Suppressor macrophage treated with lipopolysaccharide for 4 hours (primary cell): ENCODE measurements around the gene CABP4.

Experiments used
- DNase-seq: peaks from one replicate; pipeline ENCODE4 v3.0.0-alpha.2; 2020

CABP4 gene

DNA sequence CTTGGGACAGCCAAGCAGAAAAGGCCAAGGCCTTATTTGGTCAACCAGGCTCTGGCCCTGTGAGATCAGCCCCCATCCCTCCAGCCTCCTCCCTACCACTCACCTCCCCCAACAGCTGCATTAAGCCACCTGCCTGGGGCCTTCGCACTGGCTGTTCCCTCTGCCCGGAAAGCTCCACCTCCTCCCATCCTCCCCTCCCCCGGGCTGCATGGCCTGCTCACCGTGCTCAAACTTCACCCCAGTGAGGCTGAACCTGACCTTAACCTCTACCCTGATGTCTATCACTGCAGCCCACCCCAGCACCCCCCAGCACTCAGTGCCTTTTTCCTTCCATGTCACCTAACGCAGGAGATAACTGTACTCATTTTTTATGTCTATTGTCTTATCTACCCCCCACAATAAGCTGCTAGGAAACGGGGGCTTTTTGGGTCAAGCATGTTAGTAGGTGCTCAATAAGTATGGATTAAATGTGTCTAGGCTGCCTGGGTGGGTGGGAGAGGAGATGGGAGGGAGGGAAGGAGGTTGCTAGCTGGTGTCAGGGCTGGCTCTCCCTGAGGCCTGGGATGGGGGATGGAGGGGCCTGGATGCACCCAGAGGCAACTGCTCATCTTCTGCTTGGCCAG, 18.6 kb upstream of the CABP4 start:
- no peak for DNase-seq

DNA sequence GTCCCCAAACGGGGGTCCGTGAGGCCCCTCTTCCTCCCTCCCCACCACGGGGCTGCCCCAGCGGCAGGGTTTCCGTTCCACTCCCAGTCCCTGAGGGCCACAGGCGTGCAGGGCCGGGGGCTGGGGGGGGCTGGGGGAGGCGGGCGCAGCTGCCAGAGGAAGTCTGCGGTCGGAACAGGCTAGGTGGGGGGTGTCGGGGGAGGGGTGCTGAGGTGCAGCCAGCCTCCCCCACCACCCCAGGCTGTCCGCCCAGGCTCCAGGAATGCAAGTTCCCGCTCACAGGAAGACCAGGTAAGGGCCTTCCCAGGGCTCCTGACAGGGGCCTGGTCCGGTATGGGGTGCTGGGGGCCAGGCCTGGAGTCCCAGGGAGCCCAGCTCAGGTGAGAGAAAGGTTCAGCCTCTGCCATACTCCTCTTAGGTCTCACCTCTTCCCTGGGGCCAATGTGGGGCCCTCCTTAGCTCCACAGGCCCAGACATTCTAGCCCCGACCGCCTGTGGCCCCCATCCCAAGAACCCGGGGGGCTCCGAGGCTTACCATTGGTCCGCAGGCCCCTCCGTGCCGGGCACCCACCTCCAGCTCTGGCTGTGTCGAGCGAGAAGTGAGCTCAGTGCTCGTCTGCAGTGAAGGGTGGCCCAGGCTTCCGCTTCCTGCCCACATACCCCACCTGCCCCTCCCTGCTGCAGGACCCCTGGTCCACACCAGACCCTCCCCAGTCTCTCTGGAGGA, 17.9 kb upstream of the CABP4 start, which contains the start of gene PTPRCAP:
Gene PTPRCAP, minus strand, starts transcription at position 601 of the 727 bp plus-strand sequence. Its CDS starts 63 bp downstream, at position 538.
- no peak for DNase-seq

DNA sequence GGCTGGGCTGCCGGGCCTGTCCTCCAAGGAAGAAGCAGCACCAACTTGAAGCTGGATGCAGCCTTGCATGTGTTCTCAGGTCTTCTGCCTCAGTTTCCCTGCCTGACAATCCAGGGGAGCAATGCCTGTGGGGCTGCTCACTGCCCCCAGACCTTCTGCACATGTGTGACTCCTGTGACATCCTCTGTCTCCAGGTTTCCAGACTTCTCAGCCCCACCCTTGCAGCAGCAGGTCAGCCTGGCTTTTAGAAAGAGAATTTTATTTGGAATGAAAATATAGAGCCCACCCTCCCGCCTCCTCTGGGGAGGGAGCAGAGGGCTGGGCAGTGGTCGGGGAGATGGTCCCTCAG, 17.4 kb upstream of the CABP4 start:
- DNase-seq, result no peak

DNA sequence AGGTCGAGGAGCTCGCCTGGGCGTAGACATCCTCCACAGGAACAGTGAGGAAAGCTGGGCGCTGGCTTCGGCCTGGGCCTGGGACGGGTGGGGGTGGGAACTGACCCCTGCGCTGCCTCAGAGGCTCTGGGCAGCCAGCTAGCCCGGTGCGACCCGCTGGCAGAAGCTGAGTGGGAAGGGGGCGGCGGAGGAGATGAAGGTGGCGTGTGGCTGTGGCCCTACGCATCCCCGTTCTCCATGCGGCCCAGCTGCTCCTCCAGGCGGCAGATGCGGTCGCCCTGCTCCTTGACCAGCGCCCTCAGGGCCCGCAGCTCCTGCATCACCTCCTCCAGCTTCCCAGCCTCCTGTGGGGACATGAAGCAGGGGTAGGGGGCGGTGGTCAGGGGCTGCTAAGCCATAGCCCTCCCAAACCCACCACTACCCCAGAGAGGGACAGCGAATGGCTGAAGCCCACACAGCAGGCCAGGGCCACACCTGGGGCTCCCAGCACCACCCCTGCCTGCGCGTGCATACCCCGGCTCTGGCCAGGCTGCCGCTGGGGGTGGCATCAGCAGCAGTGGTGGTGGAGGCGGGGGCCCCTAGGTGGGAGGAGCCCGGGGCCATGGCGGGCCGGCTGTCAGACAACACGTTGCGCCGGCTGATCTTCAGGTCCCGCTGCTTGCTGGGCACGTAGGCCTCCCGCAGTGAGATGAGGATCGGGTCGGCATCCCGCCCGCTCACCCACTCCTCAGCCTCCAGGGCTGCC, 16.8 kb upstream of the CABP4 start:
- no peak for DNase-seq

DNA sequence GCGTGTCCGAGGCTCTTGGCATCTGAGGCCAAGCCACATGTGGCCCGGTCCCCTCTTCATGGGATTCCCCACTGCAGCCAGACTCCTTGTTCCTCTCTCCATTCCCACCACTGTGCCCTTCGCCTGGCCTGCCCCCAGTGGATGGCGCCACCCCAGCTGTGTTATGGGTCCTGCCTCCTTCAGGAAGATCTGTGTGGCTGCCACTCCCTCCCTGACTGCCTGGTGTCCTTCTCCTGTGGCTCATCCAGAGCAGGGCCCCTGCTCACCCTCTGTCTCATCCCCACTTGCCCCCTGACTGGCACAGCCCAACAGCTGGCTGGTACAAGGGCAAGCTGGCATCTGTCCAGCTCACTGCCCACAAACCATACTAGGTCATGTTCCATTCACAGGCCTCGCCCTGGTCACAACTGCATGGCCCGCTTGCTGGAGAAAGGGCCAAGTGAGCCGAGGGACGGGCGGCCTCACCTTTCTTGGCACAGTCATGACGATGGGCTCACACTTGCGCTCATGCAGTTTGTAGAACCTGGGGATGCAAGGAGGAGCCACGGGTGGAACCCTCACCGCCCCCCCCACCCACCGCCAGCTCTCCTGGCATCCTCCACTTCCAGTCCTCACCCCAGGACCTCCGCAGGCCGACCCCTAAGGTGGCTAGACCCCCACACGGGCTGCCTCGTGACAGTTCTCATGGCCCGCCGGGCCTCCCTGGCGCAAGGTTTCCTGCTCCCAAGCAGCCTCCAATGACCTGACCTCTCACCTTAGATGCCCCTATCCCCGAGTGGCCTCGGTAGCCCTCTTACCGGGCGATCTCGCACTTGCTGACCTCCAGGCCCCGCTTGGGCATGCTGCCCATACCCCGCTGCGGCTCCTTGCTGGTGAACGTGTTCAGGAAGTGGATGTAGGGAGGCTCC, 15.6 kb upstream of the CABP4 start:
- DNase-seq, result peak; percentile 70

DNA sequence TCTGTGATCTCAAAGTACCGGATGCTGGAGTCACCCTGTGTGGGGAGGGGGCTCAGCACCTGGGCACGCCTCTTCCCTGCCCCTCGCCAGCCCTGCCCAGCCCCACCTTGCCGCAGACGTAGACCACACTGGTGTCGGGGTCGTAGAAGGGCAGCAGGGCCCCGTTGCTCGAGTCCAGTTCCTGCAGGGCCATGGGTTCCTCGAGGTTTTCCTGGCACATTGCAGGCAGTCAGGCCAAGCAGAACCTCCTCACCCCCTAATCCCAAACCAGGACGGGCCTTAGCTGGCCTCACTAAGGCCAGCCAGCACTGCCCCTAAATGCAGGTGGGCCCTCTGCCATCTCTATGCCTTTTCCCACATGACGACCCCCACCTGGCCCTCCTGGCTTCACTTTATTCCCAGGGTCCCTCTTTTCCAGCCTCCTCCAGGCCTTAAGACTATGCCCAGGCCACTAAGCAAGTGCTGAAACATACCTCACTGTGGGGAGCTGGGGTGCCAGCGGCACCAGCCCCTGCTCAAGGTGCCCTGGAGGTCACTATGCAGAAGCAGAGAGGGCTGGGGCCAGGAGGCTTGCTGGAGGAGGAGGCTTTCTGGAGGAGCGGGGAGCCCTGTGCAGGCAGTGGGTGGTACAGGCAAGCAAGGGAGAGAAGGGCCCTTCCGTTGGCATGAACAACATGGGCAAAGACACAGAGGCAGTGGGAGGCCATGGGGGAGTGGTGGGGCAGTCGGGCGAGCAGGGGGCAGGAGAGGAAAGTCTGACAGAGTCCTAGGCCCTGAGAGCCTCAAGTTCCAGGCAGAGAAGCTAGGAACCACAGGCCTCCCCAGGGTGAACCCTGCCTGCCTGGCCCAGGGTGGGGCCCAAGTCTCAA, 14.7 kb upstream of the CABP4 start:
- DNase-seq, result no peak

DNA sequence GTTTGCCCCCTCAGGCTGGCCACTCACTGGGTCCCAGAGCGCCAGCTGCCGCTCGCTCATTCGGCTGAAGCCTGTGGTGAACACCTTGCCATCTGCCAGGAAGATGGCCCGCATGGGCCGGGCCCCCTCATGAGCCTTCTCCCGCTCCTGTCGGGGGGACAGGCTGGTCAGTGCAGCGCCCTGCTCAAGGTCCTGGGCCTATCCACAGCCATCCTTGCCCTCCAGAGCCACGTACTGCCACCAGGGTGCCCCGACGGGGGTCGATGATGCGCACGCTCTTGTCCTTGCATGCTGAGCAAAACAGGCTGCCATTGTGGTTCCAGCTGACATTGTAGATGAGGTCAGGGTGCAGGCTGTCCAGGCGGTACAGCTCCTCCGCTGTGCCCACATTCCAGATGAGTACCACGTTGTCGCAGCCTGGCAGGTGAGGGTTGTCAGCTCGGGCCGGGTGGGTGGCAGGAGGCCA, 14.0 kb upstream of the CABP4 start:
- DNase-seq, result no peak

DNA sequence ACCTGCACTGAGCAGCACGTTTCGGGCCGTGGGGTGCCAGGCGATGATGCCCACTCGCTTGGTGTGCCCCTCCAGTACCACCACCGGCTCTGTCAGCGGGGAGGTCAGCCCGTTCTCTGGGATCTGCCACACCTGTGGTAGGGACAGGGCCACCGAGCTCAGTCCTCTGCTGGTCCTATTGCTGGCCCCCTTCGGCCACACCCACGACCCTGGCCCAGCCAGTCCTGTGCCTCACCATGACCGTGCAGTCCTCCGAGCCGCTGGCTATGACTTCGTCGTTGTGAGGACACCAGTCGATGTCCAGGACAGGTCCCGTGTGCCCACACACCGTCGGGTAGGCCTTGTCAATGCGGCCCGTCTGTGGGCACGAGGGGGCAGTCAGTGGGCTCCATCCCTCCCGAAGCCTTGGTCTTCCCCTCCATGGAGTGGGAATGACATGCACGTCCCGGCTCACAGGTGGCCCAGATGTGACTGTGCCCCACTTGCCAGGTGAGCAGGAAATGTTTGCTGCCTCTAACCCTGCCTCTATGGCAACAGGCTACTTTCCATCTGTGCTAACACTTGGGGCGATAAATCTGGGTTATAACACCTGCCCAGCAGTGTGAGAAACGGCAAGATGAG, 13.3 kb upstream of the CABP4 start:
- no peak for DNase-seq

DNA sequence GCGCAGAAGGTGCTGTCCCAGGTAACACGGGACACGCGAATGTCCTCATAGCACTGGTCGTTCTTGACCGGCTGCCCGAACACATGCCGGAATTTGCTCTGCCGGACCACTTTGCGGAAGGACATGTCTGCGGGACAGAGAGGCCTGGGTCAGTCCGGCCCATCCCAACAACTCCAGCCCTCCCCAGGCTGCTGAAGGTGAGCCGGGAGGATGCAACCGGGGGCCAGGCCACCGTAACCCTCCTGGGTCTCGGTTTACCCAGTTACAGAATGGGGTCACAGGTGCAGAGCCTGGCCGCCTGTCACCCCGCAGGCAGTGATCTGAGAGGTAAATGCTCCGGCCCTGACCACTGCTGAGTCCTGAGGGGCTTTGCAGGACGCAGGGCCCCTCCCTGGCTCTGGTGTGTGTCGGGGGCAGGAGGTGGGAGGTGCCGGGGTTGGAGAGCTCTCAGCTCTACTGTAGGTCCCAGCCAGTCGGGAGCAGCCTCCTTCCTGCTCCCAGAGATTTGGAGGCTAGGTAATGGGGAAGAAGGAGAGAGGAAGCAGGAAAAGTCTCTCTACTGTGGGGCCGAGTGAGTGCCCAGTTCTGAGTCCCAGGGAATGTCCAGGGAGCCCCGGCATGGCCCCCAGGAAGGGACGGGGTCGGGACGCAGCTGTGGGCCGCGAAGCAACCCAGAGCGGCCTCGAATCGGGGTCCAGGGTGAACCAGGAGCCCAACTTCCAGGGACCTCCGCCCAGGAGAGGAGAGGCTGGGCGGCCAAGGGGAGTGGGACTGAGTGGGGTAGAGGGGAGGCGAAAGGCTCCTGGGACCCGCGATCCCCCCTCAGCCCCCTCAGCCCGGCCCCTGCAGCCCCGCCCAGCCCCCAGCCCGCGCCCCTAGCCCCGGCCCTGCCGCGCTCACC, 12.4 kb upstream of the CABP4 start:
- DNase-seq, result no peak

DNA sequence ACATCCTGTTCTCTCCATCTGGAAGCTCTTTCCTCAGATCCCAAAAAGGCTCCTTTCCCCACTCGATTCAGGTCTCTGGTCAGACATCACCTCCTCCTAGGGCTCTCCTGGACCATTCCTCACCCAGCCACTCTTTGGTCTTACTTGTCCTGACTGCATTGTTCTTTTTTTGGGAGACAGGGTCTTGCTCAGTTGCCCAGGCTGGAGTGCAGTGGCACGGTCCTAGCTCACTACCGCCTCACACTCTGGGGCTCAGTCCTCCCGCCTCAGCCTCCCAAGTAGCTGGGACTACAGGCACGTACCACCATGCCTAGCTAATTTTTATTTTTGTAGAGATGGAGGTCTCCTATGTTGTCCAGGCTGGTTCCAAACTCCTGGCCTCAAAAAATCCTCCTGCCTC, 9.6 kb upstream of the CABP4 start:
- no peak for DNase-seq

DNA sequence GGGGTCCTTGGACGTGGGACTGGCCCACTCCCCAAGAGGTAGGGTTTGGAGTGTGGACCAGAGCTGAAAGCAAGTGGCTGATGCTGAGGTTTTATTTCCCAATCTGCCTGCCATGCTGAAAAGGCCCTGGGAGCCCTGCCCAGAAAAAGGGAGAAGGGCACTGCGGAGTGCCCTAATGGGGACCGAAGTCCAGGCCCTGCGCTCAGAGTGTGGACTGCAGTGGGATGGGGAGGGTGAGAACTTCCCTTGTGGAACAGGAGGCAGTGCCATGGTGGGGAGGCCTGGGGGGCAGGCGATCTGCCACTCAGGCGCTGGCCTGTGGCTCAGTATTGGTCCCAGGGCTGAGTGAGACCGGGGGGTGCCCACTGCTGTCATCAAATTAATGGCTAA, 6.9 kb upstream of the CABP4 start:
- DNase-seq, result no peak

DNA sequence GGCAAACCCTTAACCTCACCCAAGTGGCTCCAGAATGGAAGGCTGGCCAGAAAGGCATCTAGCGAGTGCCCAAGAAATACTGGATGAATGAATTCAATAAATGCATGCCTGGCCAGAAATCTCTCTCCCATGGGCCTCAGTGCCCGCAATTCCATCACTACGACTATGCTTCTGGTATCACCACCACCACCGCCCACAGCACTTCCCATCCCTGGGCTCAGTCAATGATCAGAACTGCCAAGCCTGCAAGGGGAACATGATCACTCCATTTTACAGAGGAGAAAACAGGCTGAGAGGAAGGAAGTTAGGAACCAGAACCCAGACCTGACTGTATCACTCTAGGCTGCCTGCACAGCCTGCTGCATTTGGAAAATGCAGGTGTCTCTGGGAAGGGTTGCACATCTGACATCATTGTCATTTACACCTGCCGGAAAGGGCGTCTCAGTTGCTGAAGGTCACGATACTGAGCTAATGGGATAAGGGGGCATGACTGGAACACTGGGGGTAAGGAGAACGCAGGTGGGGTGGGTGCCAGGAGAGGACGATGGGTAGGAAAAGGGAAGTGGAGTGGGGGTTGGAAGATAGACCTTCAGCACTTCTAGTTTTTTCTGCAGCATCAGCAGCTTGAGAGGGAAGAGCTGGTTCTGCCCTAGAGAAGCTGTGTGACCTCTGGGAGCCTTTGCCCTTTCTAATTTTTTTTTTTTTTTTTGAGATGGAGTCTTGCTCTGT, 5.9 kb upstream of the CABP4 start:
- DNase-seq, result peak; percentile 63

DNA sequence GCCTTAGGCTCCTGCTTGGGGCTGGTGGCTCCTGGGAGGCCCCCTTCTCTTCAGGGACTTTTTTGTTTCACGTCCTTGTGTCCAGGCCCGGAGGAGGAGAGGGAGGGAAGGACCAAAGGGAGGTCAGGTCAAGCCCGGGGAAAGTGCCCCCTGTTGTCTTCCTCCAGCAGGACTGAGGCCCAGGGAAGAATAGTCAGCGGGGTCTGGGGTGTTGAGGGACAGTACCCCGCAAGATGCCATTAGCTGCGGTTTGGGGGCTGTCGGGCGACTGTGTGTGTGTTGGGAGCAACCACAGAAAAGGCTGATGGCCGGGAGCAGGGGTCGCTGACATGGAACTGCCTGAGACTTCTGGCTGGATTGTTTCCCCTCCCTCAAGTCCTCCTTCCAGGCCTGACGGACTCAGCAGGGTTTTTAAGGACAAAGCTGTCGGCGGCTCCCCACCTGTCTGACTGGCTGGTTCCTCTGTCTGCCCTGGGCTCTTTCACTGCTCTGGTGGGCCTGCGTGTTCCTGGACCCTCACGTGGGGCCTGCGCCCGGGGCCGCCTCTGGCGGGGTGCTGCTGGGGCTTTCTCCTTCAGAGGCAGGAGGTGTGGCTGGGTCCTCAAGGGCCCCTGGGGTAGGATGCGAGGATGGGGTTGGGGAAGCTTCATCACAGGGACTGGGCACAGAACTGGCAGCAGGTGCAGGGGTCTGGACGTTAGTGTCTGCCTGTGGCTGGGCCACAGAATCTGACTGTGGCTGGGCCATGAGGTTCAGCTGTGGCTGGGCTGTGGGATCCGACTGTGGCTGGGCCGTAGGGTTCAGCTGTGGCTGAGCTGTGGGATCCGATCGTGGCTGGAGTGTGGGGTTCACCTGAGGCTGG, 4.1 kb upstream of the CABP4 start:
- no peak for DNase-seq

DNA sequence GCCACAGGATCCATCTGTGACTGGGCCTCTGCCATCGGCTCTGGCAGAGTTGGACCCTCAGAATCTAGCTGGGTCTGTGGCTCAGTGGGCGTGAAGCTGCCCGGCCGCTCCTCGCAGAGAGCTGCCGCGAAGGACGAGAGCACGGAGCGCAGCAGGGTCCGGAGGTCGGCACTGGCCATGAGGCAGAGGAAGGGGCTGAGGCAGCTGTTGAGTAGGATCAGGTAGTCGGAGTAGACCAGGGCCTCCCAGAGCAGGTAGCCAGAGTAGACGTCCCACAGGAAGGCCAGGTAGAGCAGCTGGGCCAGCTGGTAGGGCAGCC, 3.5 kb upstream of the CABP4 start:
- no peak for DNase-seq

DNA sequence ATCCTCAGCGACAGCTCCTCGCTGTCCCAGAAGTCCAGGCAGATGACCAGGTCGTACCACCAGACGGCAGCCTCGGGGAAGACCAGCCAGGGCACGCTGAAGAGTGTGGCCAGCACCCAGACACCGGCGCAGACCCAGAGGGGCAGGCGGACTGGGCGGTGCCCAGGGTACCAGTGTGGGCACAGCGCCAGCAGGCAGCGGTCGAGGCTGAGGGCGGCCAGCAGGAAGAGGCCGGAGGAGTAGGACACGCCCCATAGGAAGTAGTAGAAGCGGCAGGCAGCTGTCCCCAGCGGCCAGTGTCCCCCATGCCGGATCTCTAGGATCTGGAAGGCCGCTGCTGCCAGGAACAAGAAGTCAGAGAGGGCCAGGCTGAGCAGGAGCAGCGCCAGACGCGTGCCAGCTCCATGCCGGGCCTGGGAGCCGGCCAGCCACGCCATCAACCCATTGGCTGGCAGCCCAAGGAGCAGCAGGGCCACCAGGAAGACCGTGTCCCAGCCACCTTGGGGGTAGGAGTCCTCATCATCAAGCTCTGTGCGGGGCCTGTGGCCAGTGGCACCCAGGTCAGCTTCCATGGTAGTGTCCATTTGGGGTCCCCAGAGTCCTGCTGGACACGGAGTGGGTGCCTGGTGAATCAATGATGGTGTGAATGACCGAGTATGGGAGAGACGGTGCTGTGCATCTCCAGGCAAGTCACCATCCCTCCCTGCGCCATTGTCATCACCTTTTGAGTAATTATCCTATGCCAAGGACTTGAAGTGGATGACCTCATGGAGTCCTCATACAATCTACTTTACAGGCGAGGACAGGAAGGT, 2.8 kb upstream of the CABP4 start, which contains the start of gene GPR152:
Gene GPR152, minus strand, starts transcription at position 589 of the 812 bp plus-strand sequence. Its CDS starts 5 bp downstream, at position 584.
- DNase-seq, result no peak

DNA sequence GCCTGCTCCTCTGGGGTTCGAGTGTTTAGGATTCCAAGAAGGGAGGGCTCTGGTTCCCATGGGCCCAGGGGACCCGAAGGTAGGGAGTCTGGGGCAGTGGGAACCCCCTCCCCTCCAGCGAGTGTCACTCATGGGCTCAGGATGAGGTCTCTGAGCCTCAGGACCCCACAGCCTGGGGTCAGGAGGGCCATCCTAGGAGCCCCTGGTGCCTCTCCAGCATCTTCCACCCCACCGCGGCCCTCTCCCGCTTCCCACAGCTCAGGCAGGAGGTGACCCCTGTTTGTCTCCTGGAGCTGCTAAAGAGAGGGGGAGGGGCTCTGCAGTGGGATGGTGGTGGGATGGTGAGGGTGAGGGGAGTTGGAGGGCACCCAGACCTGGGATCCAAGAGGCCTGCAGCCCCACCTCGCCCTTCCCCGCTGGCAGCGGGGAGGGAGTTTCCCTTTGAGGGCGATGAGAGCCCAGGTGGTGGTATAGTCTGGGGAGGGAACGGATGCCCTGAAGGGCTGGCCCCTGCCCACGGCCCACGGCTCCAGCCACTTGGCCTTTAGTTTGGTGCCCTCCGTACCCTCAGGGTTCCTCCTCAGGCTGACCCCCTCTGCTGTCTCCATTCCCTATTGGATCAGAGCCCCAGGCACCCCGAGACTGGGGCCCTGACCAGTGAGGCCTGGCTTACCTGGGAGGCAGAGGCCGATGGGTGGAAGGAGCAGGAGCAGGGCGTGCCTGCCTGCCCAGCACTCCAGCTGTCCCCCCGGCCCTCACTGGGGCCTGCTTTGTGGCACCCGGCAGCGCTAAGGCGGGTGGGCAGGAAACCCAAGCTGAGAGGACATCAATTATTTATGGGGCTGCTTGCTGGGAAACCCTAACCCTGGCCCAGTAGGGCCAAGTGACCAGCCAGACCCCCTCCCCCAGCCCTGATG, 1.1 kb upstream of the CABP4 start:
- DNase-seq, result no peak
